ENCODE results near the gene THSD4. TPM values are rescaled to one million over a fixed set of nuclear protein-coding genes. Genes with fewer than 3 reads are reported as not detected.

THSD4 gene
- total and polyA plus RNA-seq, 4 donors: 6.0 to 42.4 (median 18.5) TPM

DNA sequence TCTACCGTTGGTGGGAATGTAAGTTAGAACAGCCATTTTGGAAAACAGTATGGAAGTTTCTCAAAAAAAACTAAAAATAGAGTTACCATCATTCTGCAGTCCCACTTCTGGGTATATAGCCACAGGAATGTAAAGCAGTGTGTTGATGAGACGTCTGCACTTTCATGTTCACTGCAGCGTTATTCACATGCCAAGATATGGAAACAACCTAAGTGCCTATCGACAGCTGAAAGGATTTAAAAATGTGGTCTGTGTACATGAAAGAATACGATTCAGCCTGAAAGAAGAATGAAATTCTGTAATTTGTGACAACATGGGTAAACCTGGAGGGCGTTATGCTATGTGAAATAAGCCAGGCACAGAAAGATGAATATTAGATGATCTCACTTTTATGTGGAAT lies 157.7 kb downstream of the THSD4 start:
- Histone ChIP-seq H3K4me1 (ENCODE audit: control insufficient read depth in 5 of 5, insufficient read depth in 5 of 5, low read length in 5 of 5) (peaks cover 0 to 10% (median 0%) of the 10 kb centered on the region in 5 donors), H3K27ac (ENCODE audit: low read depth in 1 of 2, low read length in 1 of 2) (no peak overlapping the region), H3K36me3 (ENCODE audit: control insufficient read depth in 4 of 4, insufficient read depth in 4 of 4, low read length in 4 of 4) (no peaks in the 10 kb centered on the region), H3K9me3 (ENCODE audit: control insufficient read depth in 4 of 4, insufficient read depth in 3 of 4, low read length in 3 of 4) (no peaks in the 10 kb centered on the region), H3K4me3 (no peak overlapping the region), H3K27me3 (ENCODE audit: control insufficient read depth in 3 of 3, insufficient read depth in 3 of 3, low read length in 2 of 3) (no peaks in the 10 kb centered on the region), H3K9ac (ENCODE audit: insufficient read depth in 1 of 2, low read length in 2 of 2) (no peak overlapping the region)
- DNase-seq (no peak), ATAC-seq (ENCODE audit: insufficient read depth, low FRiP score) (no peak)
- TF ChIP-seq, protein P1, sequence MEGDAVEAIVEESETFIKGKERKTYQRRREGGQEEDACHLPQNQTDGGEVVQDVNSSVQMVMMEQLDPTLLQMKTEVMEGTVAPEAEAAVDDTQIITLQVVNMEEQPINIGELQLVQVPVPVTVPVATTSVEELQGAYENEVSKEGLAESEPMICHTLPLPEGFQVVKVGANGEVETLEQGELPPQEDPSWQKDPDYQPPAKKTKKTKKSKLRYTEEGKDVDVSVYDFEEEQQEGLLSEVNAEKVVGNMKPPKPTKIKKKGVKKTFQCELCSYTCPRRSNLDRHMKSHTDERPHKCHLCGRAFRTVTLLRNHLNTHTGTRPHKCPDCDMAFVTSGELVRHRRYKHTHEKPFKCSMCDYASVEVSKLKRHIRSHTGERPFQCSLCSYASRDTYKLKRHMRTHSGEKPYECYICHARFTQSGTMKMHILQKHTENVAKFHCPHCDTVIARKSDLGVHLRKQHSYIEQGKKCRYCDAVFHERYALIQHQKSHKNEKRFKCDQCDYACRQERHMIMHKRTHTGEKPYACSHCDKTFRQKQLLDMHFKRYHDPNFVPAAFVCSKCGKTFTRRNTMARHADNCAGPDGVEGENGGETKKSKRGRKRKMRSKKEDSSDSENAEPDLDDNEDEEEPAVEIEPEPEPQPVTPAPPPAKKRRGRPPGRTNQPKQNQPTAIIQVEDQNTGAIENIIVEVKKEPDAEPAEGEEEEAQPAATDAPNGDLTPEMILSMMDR (IDR thresholded peaks at IDR 0.05; ENCODE audit: control extremely low read depth, extremely low read depth): no peak
- 77 to 82% methylated on average over 6 of the region's 6 CpGs for WGBS, 2 donors

DNA sequence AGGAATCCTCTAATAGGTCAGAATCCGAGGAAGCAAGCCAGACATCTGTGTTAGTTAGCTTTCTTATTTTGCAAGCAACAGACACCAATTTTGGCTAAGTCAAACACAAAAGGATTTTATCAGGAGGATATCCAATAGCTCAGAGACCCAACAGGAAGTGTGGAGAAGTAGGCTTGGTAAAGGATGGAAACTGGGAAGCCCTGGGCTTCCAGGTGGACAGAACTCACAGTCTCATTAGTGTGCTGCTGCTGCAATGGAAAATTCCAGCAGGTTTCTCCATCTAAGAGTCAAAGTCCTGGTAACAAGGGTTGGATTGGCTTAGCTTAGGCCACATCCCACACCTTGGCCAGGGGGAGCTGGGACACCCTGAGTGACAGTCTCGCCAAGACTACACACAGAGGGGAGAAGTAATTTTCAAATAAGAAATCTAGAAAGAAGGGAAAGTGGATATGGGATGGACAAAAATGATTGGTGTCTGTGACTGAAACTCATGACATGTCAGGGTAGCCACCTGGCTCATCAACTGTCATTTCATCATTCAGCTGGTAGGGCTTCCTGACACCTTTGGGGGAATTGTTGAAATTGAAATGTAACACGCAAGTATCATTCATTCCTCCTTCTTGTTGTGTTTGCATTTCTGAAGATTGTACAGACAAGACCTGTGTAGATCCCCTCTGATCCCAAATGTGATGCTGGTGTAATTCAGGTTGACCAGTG lies 158.6 kb downstream of the THSD4 start:
- no peaks in the 10 kb centered on the region for H3K36me3 ChIP-seq (ENCODE audit: control insufficient read depth in 4 of 4, insufficient read depth in 4 of 4, low read length in 4 of 4)
- TF ChIP-seq, protein P1 (IDR thresholded peaks at IDR 0.05; ENCODE audit: control extremely low read depth, extremely low read depth): no peak
- no peak overlapping the region for H3K4me3 ChIP-seq
- H3K9me3 ChIP-seq (ENCODE audit: control insufficient read depth in 4 of 4, insufficient read depth in 3 of 4, low read length in 3 of 4): no peaks in the 10 kb centered on the region
- H3K9ac ChIP-seq (ENCODE audit: insufficient read depth in 1 of 2, low read length in 2 of 2): no peak overlapping the region
- no peak for ATAC-seq (ENCODE audit: insufficient read depth, low FRiP score)
- H3K4me1 ChIP-seq (ENCODE audit: control insufficient read depth in 5 of 5, insufficient read depth in 5 of 5, low read length in 5 of 5): peaks cover 5 to 20% (median 9%) of the 10 kb centered on the region in 5 donors
- no peaks in the 10 kb centered on the region for H3K27me3 ChIP-seq (ENCODE audit: control insufficient read depth in 3 of 3, insufficient read depth in 3 of 3, low read length in 2 of 3)
- DNase-seq: no peak
- no peak overlapping the region for H3K27ac ChIP-seq (ENCODE audit: low read depth in 1 of 2, low read length in 1 of 2)
- WGBS, 2 donors: 88 to 93% methylated on average over 3 of the region's 3 CpGs

- 86 to 92% methylated on average over 1 of the region's 1 CpG for WGBS, 2 donors
- DNase-seq: no peak
- Histone ChIP-seq H3K4me3 (no peak overlapping the region), H3K36me3 (ENCODE audit: control insufficient read depth in 4 of 4, insufficient read depth in 4 of 4, low read length in 4 of 4) (no peaks in the 10 kb centered on the region), H3K27me3 (ENCODE audit: control insufficient read depth in 3 of 3, insufficient read depth in 3 of 3, low read length in 2 of 3) (no peaks in the 10 kb centered on the region), H3K9ac (ENCODE audit: insufficient read depth in 1 of 2, low read length in 2 of 2) (no peak overlapping the region), H3K4me1 (ENCODE audit: control insufficient read depth in 5 of 5, insufficient read depth in 5 of 5, low read length in 5 of 5) (peaks cover 5 to 23% (median 12%) of the 10 kb centered on the region in 5 donors), H3K9me3 (ENCODE audit: control insufficient read depth in 4 of 4, insufficient read depth in 3 of 4, low read length in 3 of 4) (no peaks in the 10 kb centered on the region), H3K27ac (ENCODE audit: low read depth in 1 of 2, low read length in 1 of 2) (no peak overlapping the region)
- no peak for ATAC-seq (ENCODE audit: insufficient read depth, low FRiP score)
- TF ChIP-seq, protein P1 (IDR thresholded peaks at IDR 0.05; ENCODE audit: control extremely low read depth, extremely low read depth): no peak
These were observed 159.2 kb downstream of the THSD4 start for GRCh38 chr15:71274448-71274798.

- 52 to 61% methylated on average over 3 of the region's 3 CpGs for WGBS, 2 donors
These were observed 159.8 kb downstream of the THSD4 start for GRCh38 chr15:71275098-71275497.

More at GRCh38 chr15:71275098-71275497, 159.8 kb downstream of the THSD4 start:
- Histone ChIP-seq H3K9ac (ENCODE audit: insufficient read depth in 1 of 2, low read length in 2 of 2) (no peak overlapping the region), H3K9me3 (ENCODE audit: control insufficient read depth in 4 of 4, insufficient read depth in 3 of 4, low read length in 3 of 4) (no peaks in the 10 kb centered on the region), H3K27ac (ENCODE audit: low read depth in 1 of 2, low read length in 1 of 2) (no peak overlapping the region), H3K27me3 (ENCODE audit: control insufficient read depth in 3 of 3, insufficient read depth in 3 of 3, low read length in 2 of 3) (no peaks in the 10 kb centered on the region), H3K4me3 (no peak overlapping the region), H3K4me1 (ENCODE audit: control insufficient read depth in 5 of 5, insufficient read depth in 5 of 5, low read length in 5 of 5) (peaks cover 5 to 27% (median 12%) of the 10 kb centered on the region in 5 donors), H3K36me3 (ENCODE audit: control insufficient read depth in 4 of 4, insufficient read depth in 4 of 4, low read length in 4 of 4) (no peaks in the 10 kb centered on the region)
- TF ChIP-seq, protein P1 (IDR thresholded peaks at IDR 0.05; ENCODE audit: control extremely low read depth, extremely low read depth): no peak
- ATAC-seq (ENCODE audit: insufficient read depth, low FRiP score): no peak
- DNase-seq: no peak

Data from lung (tissue), 12 donors.